ENCODE results near the gene UBE2D2.
"Not testable (repeated sequence)": the region's sequence is repeated elsewhere in the genome, so short reads cannot be mapped to it uniquely, and the experiment has no call there.

GRCh38 chr5:139526309-139527089 lies 34.6 kb upstream of the UBE2D2 start:
- not testable (repeated sequence) for TF ChIP-seq CTCF, POLR2AphosphoS5 (IDR thresholded peaks at IDR 0.05)

All from gastroesophageal sphincter (tissue), 3 donors.